HG03060 (cell line): ENCODE measurements around the gene PCK2.

Source experiments
- ATAC-seq: cut with Tn5 transposase; IDR thresholded peaks from one replicate; pipeline ENCODE4 v1.9.1; 2021; ENCODE audit warnings: low read depth, moderate number of reproducible peaks; ENCODE audit not compliant: unreplicated experiment

Gene PCK2

DNA sequence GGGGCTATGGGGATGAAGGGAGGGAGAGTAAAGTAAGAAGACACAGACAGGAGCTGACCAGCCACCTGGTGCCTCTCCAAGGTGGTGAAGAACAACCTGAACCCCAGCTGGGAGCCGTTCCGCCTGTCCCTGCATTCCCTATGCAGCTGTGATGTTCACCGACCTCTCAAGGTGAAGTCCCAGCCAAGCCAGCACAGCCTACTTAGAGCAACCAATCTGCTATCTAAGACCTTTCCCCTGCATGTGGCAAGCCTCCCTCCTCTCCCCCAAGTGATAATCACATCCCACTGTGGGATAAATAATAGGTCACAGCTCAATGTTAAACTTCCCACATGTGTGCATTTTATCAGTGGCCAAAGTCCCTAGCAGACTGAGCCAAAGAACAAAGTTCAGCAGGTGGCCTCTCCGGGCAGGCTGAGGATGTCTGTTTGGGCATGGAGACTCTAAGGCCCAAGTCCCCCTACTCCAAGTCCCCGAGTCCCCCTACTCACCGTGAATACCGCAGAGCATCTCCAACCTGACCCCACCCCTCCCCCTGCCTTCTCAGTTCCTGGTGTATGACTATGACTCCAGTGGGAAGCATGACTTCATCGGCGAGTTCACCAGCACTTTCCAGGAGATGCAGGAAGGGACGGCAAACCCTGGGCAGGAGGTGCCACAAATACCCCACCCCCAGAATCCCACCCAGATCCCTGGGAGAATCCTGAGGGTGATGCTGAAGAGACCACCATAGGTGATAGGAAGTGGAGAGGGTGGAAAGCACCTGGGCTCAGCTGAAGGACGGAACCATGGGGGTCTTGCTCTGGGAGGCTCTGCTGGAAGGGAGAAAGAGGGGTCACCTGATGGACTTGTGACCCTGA is 19.3 kb upstream of the PCK2 start:
- ATAC-seq: no peak

DNA sequence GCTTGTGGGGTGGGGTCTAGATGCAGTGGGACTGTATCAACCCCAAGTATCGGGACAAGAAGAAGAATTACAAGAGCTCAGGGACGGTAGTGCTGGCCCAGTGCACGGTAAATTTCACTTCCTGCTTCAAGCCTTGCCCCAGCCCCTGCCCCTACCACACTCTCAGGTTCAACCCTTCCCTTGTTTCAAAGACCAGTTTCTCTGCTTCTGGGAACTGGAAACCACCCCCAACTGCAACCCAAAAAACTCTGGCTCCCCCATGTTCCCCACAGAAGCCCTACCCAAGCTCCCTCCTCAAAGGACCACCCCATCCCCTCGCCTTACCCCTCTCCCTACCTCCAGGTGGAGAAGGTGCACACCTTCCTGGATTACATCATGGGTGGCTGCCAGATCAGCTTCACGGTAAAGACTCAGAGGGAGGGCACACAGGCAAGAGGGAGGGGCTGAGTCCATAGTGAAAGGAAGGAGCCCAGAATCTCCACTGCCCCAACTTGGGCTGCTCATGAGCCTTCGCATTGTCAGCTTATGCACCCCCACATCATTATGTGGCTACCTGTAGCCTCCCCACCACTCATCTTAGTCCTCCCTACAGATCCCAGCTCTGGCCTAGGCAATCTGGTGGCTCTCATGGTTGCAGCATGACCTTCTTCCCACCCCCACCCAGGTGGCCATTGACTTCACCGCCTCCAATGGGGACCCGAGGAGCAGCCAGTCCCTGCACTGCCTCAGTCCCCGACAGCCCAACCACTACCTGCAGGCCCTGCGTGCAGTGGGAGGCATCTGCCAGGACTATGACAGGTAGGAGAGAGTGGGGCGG is 18.4 kb upstream of the PCK2 start:
- no peak for ATAC-seq

DNA sequence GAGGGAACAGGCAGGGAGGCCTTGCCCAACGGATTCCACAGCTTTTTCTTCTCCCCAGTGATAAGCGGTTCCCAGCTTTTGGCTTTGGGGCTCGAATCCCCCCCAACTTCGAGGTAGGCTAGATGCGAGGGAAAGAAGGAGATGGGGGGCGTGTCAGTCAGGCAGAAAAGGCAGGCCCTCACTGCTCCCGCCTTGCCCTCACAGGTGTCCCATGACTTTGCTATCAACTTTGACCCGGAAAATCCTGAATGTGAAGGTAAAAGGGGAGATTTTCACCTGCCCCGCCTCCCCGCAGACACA is 17.9 kb upstream of the PCK2 start:
- no peak for ATAC-seq

DNA sequence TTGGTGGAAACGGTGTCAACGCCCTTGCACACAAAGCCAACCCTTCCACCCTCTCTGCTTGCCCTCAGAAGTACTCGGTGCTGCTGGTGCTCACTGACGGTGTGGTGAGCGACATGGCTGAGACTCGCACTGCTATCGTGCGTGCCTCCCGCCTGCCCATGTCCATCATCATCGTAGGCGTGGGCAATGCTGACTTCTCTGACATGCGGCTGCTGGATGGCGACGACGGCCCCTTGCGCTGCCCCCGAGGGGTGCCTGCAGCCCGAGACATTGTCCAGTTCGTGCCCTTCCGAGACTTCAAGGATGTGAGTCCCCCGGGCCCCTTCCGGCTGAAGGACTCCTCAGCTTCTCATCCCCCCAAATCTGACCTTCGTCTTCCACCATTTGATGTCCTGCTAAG is 17.0 kb upstream of the PCK2 start:
- no peak for ATAC-seq

DNA sequence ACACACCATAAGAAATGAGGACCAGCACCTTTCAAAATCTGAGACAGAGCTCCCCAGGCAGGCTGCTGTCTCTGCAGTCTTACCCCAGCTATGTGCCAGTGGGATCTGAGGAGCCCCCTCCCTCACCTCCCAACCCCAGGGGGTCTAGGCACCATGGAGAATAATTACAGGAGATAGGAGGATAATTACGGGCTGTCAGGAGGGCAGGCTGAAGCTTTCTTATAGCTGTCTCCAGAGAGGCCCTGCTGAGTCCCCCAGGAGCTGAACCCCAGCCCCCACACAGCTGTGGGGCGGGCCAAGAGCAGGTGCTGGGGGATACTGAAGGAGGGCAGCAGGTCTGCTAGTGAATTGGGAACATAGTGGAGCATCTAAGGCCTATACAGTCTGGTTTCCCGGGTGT is 16.0 kb upstream of the PCK2 start:
- no peak for ATAC-seq

DNA sequence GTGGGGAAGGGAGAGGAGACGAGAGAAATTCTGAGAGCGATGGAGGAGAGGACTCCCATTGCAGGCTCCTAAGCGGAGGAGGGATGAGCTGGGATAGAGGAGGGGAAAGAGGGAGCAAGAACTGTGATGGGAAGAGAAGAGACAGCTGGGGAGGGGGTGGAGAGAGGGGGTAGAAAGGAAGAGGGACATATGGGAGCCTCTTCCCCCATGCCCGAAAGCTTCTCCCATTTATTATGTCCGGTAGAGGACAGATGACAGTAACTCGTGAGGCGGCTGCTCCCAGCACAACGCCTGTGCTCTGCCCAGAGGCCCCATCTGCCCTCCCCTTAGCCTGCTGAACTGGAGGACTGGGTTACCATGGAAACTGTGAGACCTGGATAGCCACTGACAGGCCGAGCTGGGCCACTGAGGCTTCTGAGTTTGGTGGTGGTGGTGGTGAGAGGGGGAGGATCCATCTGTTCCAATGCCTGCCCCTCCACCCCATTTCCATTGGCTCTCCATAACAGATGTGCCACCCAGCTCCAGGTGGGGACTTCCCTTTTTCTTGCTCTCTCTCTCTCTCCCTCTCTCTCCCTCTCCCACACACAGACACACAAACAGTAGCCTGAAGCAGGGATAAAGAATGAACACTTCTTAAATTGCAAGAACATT is 14.5 kb upstream of the PCK2 start:
- no peak for ATAC-seq

DNA sequence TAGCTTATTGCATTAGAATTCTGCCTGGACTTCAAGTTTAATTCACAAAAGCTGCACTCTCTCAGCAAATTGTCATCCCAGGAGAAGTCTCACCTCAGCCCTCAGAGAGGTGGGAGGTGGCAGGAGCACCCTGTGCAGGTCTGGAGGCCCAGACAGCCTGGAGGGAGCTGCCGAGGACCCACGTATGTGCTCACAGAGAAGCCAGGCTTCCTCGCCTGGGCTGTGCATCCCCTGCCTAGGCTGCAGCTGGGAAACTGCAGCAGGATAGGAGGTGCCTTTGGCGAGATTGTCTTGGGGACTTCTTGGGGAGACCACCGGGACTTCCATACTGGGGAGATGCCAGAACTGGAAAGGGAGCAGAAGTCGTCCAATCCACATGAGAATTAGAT is 14.0 kb upstream of the PCK2 start:
- no peak for ATAC-seq

DNA sequence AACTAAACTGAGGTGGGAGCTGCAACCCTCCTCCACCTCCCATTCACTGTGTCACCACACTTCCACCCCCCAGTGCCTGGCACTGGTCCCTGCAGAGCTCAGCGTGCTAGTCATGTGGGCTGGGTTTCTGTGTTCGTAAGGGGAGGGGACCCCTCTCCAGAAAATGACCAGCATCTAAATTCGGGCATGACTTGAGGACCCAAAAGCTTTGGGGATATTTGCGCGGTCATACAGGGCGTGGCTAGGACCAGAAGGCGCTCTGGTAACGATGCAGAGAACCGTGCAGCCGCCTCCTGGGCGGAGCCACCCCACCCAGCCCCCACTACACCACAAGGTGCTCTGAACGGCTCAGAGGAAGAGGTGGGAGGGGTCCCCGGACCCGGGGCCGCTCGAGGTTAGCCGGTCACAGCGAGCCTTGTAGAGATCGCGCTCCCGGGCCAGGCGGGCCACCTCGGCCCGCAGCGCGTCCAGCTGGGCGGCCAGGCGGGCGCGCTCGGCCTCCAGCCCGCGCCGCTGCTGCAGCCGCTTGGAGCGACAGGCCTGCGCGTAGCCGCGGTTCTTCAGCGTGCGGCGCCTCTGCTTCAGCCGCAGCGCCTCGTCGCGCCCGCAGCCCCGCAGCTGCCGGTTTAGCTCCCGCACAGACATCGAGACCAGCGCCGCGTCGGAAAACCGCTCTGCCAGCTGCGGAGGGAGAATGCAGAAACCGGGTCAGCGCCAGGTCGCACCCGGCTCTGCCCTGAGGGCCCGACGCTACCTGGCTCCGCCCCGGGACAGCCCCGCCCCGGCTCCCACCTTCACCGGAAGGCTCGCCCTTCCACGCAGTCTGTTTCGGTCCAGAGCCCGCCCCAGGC is 13.0 kb upstream of the PCK2 start:
- peak; percentile 59 for ATAC-seq

DNA sequence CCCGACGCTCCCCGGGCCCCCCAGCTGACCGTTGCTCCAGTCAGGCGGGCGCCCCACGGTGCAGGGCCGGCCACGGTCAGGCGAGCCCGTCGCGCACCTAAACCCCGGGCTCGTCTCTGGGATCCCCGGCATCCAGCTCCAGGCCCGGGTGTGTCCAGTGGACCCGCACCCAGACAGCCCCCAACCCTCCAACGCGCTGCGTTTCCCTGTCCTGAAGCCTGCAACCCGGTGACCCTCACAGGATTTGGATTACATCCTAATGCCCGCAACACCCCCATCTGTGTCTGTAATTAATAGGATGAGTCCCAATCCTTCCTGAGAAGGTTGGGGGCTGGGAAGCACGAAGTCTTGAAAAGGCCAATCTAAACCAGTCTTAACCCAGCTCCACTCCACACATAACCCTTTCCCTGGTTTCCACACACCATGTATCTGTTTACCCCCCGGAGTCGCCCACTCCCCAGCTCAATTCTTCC is 12.3 kb upstream of the PCK2 start:
- no peak for ATAC-seq

DNA sequence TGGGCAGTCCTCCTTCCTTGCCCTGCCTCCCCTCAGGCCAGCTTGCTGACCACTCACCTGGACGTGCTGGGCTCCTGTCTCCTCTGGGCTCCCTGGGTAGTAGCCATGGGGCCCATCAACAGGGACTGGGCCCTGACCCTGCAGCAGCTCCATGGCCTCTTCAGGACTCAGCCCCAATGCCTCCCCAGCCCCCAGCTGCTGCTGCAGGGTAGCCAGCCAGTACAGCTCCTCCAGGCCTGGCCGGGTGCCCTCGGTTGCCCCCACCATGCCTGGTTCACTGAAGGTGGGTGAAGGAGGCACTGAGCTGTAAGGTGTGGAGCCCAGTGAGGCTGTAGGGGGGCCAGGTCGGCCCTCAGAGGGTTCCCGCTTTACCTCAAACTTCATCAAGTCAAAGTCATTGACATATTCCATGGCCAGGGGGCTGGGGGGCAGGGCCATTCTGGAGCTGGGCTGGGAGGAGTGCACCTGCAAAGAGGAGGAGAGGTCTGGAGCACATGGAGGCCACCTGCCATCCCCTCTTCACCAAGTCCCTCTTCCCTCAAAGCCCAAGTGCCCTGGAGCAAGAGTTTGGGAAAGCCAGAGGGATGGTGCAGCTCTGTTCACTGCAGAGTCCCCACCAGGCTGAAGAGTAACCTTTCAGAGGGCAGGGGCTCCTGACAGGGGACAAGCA is 11.6 kb upstream of the PCK2 start:
- no peak for ATAC-seq

DNA sequence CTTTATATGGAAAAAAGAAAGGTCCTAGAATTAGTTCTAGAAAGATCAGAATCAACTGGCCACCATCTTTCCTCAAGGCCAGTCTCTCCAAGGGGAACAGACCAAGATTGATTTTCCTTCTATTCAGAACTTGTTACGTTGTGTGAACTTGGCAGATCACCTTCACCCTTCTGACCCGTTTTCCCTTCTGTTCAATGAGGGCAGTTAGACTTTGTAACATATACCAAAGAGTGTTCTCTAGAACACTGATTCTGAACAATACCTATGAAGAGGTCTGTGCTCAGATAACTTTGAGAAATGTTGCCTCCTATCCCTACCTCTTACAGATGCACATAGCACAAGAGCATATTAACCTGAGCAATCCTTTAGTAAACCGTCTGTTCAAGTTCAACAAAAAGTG is 10.6 kb upstream of the PCK2 start:
- ATAC-seq: no peak

DNA sequence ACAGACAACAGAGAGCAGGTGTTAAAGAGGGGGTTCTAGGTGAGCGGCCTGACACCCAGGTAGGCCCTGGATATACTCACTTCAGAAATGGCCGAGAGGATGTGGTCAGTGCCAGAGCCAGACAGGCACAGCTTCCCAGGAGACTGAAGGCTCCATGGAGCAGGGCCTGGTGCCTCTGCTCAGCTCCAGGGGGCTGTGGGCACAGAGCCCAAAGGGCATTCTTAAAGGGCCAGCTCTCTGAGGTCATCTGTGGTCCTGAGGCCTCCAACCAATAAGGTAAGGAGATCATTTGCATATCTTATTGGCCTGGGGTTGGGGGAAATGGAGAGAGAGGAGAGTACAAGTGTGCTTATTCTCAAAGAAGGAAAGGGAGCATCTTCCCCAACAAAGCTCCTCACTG is 9.7 kb upstream of the PCK2 start:
- no peak for ATAC-seq

DNA sequence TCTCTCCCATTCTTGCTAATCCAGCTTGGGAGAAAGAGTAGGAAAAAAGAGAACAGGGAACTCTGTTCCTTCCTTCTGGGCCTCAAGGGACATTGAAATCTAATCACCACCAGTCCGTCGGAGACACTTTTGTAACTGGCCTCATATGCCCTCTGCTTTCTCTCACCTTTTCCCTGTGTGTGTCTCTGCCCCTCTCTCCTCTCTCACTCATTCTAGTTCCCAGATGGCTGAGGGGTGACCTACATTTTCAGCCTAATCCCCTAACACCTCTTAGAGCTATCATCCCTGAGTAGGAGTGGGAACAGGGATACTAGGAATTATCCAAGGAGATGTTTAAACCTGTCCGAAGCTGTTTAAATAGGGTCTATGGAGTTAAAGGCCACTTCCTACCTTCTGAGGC is 8.9 kb upstream of the PCK2 start:
- no peak for ATAC-seq

DNA sequence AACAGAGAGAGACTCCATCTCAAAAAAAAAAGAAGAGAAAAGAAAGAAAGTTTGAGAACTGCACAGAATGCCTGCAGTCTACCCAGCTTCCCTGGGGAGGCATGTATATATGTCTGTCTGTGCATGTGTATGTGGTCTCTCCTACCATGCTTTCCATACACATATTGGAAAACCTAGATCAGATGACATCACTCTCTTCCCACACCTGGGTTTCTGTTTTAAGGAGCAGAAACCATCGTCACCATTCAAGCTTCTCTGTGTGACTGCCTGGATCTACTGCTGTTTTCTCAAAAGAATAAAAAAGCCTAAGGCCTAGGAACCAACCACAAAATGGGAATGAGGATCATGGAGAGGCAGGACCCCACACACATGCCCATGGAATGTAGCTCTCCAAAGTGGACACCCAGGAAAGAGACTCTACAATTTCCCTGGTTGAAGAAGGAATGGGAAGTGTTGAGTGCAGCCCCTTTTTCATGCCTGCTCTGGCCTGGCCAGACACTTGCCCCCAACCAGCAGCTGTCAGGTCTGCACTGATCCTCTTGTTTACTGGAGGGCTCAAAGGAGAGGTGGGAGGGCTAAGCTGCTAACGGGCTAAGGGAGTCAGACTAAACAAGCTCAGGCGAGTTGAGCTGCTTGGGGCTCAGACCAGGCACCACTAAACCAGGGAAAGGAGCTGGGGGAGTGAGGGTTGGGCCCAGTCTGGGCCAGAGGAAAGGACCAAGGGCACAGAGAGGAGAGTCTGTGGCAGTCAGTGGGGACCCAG is 7.7 kb upstream of the PCK2 start:
- no peak for ATAC-seq

DNA sequence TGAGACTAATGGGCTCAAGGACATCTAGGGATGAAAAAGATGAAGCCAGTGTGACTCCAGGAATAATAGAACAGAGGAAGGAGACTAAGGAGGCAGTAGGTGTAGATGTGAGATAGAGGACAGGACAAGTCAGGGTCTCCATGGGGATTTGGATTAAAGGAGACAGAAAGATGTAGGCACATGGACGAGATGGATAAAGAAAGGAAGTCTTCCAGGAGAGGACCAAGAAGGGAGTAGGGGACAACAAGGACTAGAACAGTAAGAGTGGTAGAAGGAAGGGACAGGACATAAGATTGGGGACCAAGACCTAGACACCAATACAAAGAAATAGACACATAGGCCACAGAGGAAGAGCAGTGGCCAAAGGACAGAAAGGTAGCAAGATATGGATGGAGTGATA is 7.1 kb upstream of the PCK2 start:
- ATAC-seq: no peak

DNA sequence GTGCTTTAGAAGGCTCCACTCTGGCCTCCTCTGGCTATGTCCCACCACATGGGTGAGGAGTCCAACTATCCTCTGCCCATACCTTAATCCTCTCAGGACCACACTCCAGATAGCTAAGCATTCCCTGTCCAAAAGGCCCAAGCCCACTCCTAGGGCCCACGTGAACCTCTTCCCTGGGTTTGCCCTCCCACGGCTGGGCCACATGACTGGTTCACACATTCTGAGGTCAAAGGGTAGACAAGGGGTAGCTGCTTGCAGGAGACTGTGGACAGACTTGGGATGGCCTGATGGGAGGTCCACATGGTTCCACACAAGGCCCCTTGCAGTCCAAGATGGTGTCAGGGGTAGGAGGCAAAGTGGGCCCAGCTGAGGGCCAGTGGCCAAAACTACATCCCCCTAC is 6.0 kb upstream of the PCK2 start:
- ATAC-seq: no peak

DNA sequence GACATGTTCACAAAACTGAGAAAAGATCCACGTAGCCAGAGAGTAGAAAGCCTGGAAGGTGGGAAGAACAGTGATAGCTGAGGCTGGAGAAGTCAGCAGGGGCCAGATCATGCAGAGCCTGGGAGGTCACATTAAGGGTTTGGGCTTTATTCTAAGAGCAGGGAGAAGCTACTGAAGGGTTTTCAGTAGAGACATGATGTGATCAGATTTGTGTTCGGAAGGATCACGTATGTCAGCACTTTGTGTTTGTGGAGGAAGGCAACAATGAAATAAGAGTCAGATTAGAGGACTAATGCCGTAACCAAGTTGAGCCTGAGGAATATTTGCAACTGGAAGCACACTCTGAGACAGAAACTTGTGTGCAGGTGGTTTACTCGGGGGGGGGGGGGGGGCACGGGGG is 4.2 kb upstream of the PCK2 start:
- ATAC-seq: no peak

DNA sequence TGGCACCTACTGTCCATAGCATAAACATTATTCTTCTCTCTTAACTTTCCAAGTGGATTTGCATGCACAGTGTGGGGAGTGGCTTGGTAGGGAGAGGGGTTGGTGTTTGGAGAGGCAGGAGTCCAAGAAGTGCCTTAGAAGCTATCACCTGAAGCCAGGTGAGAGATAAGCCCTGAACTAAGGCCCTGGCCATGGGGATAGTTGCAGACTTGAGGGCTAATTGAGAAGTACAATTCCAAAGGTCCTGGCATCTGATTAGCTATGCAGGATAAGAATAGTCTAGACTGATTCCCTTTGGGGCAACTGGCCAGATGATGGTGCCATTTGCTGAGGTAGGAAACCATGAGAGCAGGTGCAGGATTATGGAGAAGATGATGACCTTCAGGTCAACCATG is 2.0 kb upstream of the PCK2 start:
- ATAC-seq: no peak

DNA sequence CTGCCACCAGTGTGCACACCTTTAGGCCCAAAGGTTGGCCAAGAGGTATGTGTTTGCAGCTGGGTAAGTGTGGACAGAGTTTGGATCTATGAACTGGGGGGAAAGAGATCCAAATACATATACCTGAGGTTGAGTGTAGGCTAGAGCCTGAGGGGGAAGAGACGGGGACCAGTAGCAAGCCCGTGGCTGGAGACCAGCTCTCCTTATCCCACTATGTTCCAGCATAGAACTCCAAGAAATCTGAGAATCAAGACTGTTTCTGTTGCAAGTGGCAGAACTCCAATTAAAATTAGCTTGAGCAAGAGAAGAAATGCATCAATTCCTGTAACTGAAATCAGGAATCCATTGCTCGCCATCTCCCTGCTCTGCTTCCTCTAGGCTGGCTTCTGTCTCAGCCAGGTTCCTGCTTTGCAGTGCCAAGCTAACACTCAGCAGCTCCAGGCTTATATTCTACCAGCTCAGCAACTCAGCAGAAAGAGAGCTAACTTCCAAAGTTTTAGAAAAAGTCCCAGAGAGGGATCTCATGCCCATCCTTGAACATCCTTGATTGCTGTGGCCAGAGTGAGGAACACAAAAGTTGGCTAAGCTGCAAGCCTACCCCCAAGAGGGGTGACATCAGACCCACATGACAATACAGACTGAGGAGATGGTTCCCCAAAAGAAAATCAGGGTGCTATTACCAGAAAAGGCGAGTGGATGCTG is 1.5 kb upstream of the PCK2 start:
- ATAC-seq: no peak
